ENCODE measurements around the gene APOL3. TPM values are rescaled to one million over a fixed set of nuclear protein-coding genes. Genes with fewer than 3 reads are reported as not detected.

APOL3 gene
- total and polyA plus RNA-seq, 2 of the 13 experiments (the other 11 are each of a cell fraction or from before 2014, with no cell fraction given): 3.8 to 5.4 TPM

GRCh38 chr22:36199001-36199551, 38.5 kb upstream of the APOL3 start (continued):
- TF ChIP-seq, protein P1, sequence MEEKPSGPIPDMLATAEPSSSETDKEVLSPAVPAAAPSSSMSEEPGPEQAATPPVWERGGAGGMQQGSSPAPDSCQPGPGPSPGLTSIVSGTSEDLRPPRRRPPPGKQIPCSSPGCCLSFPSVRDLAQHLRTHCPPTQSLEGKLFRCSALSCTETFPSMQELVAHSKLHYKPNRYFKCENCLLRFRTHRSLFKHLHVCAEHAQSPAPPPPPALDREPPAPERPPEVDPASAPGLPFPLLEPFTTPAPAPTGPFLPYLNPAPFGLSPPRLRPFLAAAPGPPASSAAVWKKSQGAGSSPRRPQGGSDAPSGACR (CRISPR knock-in tag; IDR thresholded peaks at IDR 0.05): no peak
- TF ChIP-seq ZNF343 (CRISPR knock-in tag; IDR thresholded peaks at IDR 0.05) (no peak), MIER3 (CRISPR knock-in tag; IDR thresholded peaks at IDR 0.05; ENCODE audit: borderline replicate concordance) (no peak)
- TF ChIP-seq, protein P2, sequence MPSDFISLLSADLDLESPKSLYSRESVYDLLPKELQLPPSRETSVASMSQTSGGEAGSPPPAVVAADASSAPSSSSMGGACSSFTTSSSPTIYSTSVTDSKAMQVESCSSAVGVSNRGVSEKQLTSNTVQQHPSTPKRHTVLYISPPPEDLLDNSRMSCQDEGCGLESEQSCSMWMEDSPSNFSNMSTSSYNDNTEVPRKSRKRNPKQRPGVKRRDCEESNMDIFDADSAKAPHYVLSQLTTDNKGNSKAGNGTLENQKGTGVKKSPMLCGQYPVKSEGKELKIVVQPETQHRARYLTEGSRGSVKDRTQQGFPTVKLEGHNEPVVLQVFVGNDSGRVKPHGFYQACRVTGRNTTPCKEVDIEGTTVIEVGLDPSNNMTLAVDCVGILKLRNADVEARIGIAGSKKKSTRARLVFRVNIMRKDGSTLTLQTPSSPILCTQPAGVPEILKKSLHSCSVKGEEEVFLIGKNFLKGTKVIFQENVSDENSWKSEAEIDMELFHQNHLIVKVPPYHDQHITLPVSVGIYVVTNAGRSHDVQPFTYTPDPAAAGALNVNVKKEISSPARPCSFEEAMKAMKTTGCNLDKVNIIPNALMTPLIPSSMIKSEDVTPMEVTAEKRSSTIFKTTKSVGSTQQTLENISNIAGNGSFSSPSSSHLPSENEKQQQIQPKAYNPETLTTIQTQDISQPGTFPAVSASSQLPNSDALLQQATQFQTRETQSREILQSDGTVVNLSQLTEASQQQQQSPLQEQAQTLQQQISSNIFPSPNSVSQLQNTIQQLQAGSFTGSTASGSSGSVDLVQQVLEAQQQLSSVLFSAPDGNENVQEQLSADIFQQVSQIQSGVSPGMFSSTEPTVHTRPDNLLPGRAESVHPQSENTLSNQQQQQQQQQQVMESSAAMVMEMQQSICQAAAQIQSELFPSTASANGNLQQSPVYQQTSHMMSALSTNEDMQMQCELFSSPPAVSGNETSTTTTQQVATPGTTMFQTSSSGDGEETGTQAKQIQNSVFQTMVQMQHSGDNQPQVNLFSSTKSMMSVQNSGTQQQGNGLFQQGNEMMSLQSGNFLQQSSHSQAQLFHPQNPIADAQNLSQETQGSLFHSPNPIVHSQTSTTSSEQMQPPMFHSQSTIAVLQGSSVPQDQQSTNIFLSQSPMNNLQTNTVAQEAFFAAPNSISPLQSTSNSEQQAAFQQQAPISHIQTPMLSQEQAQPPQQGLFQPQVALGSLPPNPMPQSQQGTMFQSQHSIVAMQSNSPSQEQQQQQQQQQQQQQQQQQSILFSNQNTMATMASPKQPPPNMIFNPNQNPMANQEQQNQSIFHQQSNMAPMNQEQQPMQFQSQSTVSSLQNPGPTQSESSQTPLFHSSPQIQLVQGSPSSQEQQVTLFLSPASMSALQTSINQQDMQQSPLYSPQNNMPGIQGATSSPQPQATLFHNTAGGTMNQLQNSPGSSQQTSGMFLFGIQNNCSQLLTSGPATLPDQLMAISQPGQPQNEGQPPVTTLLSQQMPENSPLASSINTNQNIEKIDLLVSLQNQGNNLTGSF (CRISPR knock-in tag; IDR thresholded peaks at IDR 0.05): no peak

GRCh38 chr22:36198536-36198935, 38.0 kb upstream of the APOL3 start:
- FAIRE-seq (no peak), DNase-seq (ENCODE audit: low spot score) (no peak), ATAC-seq (no peak; the same call in 2 of the 3 replicates)
- intact Hi-C loops (cut with micrococcal nuclease; ENCODE audit: unreplicated experiment) (no loop called here), in situ Hi-C loops (cut with HindIII; ENCODE audit: extremely low pct_ligation_motif_present, low pct_unique_long_range_greater_than_20kb) (loop anchor here (5.0 kb wide), 1 partner anchor 89 kb away; no protein-coding TSS in a partner anchor)
- Histone ChIP-seq H3K9ac (ENCODE audit: insufficient read depth, low read depth, low read length) (no peak overlapping the region), H3K27me3 (ENCODE audit: control insufficient read depth in 1 of 2, insufficient read depth in 2 of 2, low read length in 2 of 2) (no peaks in the 10 kb centered on the region), H3K9me3 (ENCODE audit: low read length) (no peaks in the 10 kb centered on the region), H4K20me1 (ENCODE audit: insufficient read depth, low read length) (no peaks in the 10 kb centered on the region), H3K4me1 (ENCODE audit: insufficient read depth, low read length) (peaks cover 41% of the 10 kb centered on the region), H2AFZ (ENCODE audit: low read length) (no peak overlapping the region), H3K27ac (ENCODE audit: extremely low read length, insufficient read depth, low read length) (no peak overlapping the region), H3K36me3 (replicated peaks in 1 of 2; ENCODE audit: control insufficient read depth in 1 of 2, insufficient read depth in 2 of 2, low read length in 2 of 2) (no peaks in the 10 kb centered on the region), H3K4me3 (replicated peaks in 1 of 3; ENCODE audit: insufficient read depth in 1 of 3, low read depth in 2 of 3, low read length in 3 of 3) (no peak overlapping the region), H3K79me2 (ENCODE audit: insufficient read depth, low read length) (no peaks in the 10 kb centered on the region), H3K4me2 (ENCODE audit: low read depth, low read length) (no peak overlapping the region)
- ChIA-PET CTCF (ENCODE audit: low intra/inter-chr PET ratio, low total read pairs) (no interaction called here), POLR2A (interaction anchor here (0.7 kb wide), 1 partner anchor 61 kb away, joined by 3 read pairs; no protein-coding TSS in a partner anchor)
- TF ChIP-seq ZNF138 (CRISPR knock-in tag; IDR thresholded peaks at IDR 0.05; ENCODE audit: low read depth) (no peak), ZNF563 (CRISPR knock-in tag; IDR thresholded peaks at IDR 0.05) (0 out of 2 replicates have a peak, but pooled peaks have one; percentile 36)
- BruUV-seq (replicated peaks): no TSS peak
- 82% methylated on average over 2 of the region's 3 CpGs for WGBS (ENCODE audit: low lambda C conversion rate)

All from HepG2 (cell line).